Panc1 (cell line): ENCODE measurements around the gene BRAF.

Experiments used
- CTCF ChIP-seq: fragments of 450-650 bp; IDR thresholded peaks from 2 replicates; pipeline ENCODE4 v1.5.1; 2017; ENCODE audit warnings: mild to moderate bottlenecking
- POLR2AphosphoS5 ChIP-seq: IDR thresholded peaks from 2 replicates; pipeline ENCODE4 v1.6.1; 2012; ENCODE audit warnings: mild to moderate bottlenecking, low read depth, low read length, moderate library complexity
- SIN3A ChIP-seq: IDR thresholded peaks from 2 replicates; pipeline ENCODE4 v1.6.1; 2012; ENCODE audit warnings: low read depth, mild to moderate bottlenecking, low read length, moderate library complexity, borderline replicate concordance; ENCODE audit not compliant: insufficient read depth
- TCF7L2 ChIP-seq: IDR thresholded peaks from 2 replicates; pipeline ENCODE4 v1.6.1; 2011; ENCODE audit warnings: mild to moderate bottlenecking, low read depth, low read length, inconsistent platforms
- TF ChIP-seq, protein P1 (sequence below), 2 experiments: IDR thresholded peaks; 2 replicates each; pipeline ENCODE4 v1.6.1; 2011 to 2012; ENCODE audit warnings: low read depth in 2 of 2, control low read depth in 1 of 2, low read length in 1 of 2, mild to moderate bottlenecking in 1 of 2, moderate library complexity in 1 of 2; ENCODE audit not compliant: insufficient read depth in 1 of 2

GRCh38 chr7:140828741-140829140 lies 96.0 kb downstream of the BRAF start:
- TF ChIP-seq CTCF (no peak), SIN3A (no peak), POLR2AphosphoS5 (no peak), TCF7L2 (no peak)
- TF ChIP-seq, protein P1, sequence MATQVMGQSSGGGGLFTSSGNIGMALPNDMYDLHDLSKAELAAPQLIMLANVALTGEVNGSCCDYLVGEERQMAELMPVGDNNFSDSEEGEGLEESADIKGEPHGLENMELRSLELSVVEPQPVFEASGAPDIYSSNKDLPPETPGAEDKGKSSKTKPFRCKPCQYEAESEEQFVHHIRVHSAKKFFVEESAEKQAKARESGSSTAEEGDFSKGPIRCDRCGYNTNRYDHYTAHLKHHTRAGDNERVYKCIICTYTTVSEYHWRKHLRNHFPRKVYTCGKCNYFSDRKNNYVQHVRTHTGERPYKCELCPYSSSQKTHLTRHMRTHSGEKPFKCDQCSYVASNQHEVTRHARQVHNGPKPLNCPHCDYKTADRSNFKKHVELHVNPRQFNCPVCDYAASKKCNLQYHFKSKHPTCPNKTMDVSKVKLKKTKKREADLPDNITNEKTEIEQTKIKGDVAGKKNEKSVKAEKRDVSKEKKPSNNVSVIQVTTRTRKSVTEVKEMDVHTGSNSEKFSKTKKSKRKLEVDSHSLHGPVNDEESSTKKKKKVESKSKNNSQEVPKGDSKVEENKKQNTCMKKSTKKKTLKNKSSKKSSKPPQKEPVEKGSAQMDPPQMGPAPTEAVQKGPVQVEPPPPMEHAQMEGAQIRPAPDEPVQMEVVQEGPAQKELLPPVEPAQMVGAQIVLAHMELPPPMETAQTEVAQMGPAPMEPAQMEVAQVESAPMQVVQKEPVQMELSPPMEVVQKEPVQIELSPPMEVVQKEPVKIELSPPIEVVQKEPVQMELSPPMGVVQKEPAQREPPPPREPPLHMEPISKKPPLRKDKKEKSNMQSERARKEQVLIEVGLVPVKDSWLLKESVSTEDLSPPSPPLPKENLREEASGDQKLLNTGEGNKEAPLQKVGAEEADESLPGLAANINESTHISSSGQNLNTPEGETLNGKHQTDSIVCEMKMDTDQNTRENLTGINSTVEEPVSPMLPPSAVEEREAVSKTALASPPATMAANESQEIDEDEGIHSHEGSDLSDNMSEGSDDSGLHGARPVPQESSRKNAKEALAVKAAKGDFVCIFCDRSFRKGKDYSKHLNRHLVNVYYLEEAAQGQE (IDR thresholded peaks at IDR 0.05; ENCODE audit: insufficient read depth in 1 of 2, low read depth in 2 of 2, low read length in 1 of 2) = no peak
